HG03342 (cell line): Measurements from ENCODE around the gene TET1.
"Not testable (repeated sequence)": the region's sequence is repeated elsewhere in the genome, so short reads cannot be mapped to it uniquely, and the experiment has no call there.

Source experiments
- ATAC-seq: cut with Tn5 transposase; IDR thresholded peaks from one replicate; pipeline ENCODE4 v1.9.1; 2021; ENCODE audit warnings: mild to moderate bottlenecking, moderate library complexity; ENCODE audit not compliant: unreplicated experiment

The TET1 gene

GRCh38 chr10:68696018-68696417 is 135.9 kb downstream of the TET1 start:
- no peak for ATAC-seq

DNA sequence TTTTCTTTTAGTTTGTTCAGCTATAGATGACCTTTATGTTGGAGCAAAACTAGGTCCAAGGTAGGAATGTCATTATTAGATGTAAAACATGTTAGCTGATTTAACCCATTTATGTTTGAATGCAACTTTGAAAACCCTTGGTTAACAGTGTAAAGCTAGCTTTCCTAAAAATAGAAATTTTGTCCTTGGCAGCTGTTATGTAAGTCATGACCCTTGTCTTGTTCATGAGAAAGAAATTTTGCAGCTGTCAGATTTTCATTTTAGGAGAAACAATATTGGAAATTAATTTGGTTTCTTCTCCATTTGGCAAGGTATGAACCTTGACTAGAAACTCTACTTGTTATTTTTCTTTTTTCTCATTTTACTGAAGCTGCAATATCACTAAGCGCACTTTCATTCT is 137.0 kb downstream of the TET1 start:
- no peak for ATAC-seq

DNA sequence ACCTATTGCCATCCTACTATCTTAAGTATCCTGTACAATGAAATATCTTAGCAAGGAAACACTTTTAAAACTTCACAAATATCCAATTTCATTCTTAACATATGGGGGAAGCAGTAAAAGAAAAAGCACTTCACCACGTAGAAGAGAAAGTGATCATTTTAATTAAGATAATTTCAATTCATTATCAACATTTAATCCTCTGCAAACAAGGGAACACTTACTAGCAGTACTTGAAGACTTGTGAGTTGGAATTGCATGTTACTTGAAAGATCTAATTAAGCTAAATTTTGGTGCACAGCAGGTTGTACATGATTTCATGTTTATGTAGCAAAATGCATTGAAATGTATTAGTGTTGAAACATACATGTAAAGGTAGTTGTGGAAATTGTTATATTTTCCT is 140.1 kb downstream of the TET1 start:
- no peak for ATAC-seq

DNA sequence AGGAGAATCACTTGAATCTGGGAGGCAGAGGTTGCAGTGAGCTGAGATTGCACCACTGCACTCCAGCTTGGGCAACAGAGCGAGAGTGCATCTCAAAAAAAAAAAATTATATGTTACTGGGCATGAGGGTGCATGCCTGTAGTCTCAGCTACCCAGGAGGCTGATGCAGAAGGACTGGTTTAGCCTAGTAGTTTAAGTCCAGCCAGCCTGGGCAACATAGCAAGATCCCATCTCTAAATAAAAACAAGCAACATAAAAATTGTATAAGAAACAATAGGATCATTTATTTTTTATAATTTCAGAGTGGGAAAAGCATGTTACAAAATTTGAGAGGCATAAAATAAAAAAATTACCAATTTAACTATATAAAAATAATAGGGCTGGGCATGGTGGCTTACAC is 145.4 kb downstream of the TET1 start:
- no peak for ATAC-seq

- not testable (repeated sequence) for ATAC-seq
Observed at GRCh38 chr10:68708987-68709386, 148.8 kb downstream of the TET1 start.

DNA sequence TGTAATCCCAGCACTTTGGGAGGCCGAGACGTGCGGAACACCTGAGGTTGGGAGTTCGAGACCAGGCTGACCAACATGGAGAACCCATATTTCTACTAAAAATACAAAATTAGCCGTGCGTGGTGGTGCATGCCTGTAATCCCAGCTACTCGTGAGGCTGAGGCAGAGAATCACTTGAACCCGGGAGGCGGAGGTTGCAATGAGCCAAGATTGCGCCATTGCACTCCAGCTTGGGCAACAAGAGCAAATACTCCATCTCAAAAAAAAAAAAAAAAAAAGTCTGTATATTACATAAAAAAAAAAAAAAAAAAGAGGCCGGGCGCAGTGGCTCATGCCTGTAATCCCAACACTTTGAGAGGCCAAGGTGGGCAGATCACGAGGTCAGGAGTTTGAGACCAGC is 152.9 kb downstream of the TET1 start:
- not testable (repeated sequence) for ATAC-seq

- no peak for ATAC-seq
Observed at GRCh38 chr10:68717435-68717834, 157.3 kb downstream of the TET1 start.

DNA sequence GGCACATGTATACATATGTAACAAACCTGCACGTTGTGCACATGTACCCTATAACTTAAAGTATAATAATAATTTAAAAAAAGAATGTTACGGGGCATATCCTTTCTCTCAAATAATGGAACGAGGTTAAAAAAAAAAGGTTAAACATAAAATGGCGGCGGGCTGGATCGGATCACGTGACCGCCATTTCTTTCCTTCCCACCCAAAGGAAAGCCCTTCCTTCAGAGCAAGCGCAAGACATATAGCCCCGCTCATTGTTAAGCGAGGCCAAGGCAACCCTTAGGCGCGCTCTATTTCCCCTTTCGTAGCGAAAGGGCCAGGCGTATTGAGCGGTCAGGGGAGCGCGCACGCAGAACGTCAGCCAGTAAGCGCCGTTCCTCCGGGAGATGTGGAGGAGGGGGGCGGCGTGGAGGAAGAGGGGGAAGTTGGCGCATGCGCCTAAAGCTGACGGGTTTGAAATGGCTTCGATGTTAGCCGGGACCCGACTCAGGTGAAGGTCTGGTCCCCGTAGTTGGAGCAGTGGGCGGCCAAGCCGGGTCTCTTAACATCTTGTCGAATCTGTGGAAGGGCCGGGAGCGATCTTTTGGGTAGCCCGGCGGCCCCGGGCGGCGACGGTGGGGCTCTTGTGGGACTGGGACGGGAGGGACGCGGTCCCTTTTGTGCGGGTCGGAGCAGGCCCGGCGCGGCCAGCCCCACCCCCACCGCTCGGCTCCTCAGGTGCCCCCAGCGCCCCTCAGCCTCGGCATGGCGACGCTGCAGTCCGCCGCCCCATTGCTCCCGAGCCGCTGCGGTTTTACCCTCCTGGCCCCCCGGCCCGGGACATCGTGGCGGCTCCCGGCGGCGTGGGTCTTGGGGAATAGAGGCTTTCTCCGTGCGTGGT is 160.9 kb downstream of the TET1 start, which contains the start of gene CCAR1:
CCAR1 (plus strand) TSS at position 447 of the 880 bp plus-strand sequence. CDS start 1,266 bp downstream, outside the sequence.
- peak; percentile 98 for ATAC-seq

- ATAC-seq = no peak
Observed at GRCh38 chr10:68721673-68722335, 161.7 kb downstream of the TET1 start.

GRCh38 chr10:68725016-68725415 is 164.9 kb downstream of the TET1 start:
- no peak for ATAC-seq

DNA sequence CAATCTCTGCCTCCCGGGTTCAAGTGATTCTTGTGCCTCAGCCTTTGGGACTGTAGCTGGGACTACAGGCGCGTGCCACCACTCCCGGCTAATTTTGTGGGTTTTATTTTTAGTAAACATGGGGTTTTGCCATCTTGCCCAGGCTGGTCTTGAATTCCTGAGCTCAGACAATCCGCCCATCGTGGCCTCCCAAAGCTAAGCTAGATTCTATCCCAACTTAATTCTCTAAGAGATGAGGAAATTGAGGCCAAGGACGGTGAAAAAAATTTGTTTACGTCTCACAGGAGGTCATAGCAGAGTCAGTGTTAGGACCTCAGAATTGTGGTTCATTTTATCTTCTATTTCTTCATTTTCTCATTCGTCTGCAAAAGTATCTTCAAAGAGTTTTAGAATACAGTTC is 167.0 kb downstream of the TET1 start:
- ATAC-seq = no peak

- ATAC-seq = no peak
Observed at GRCh38 chr10:68732651-68733050, 172.5 kb downstream of the TET1 start.

- no peak for ATAC-seq
Observed at GRCh38 chr10:68734349-68734748, 174.2 kb downstream of the TET1 start.

GRCh38 chr10:68735119-68735518 is 175.0 kb downstream of the TET1 start:
- no peak for ATAC-seq

DNA sequence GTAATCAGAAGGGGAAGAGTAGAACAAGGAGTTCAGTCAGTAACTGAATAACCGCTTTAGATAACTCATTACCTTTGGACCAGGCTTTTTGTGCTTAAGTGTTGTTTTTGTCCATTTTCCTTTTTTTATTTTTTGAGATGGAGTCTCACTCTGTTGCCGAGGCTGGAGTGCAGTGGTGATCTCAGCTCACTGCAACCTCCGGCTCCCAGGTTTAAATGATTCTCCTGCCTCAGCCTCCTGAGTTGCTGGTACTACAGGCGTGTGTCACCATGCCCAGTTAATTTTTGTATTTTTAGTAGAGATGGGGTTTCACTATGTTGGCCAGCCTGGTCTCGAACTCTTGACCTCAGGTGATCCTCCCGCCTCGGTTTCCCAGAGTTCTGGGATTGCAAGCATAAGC is 175.6 kb downstream of the TET1 start:
- ATAC-seq = not testable (repeated sequence)

DNA sequence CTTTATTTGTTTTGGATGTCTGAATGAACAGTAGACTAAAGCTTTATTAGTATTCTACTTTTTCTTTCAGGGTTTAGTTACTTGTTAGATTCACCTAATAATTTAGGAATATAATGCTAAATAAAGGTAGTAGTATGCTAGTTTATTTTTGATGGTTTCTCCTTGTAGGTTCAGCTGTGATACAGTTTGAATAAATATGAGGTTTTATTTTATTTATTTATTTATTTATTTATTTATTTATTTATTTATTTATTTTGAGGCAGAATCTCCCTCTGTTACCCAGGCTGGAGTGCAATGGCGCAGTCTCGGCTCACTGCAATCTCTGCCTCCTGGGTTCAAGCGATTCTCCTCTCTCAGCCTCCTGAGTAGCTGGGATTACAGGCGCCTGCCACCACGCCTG is 180.5 kb downstream of the TET1 start:
- not testable (repeated sequence) for ATAC-seq

GRCh38 chr10:68742397-68742796 is 182.3 kb downstream of the TET1 start:
- no peak for ATAC-seq
